Measurements from ENCODE around the gene GRM8. TPM values are rescaled to one million over a fixed set of nuclear protein-coding genes. Genes with fewer than 3 reads are reported as not detected.

Gene GRM8
- total RNA-seq, 1 donor from 2014 or later, result 2.2 TPM

DNA sequence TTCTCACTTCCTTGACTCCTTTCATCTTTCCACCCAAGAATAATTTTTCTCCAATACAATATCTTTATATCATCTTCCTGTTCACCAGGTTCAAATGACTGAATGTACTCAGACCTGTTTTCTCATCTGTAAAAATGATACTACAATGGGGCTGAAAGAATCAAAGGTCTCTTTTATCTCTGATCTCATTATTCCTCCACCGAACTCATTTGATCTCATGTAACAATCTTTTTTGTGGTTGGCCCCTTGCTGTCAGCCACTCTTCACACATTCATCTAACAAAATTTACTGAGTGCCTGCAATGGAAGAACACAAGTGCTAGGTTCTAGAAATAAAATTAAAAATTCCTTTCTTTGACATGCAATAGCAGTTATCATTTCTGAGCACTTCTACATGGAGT, 65.0 kb downstream of the GRM8 start:
- Mint-ChIP-seq H3K36me3 (ENCODE audit: low read depth, unreplicated experiment) (no peaks in the 10 kb centered on the region), H3K4me3 (ENCODE audit: unreplicated experiment) (no peak overlapping the region), H3K27me3 (ENCODE audit: low read depth, unreplicated experiment) (no peaks in the 10 kb centered on the region), H3K9me3 (ENCODE audit: unreplicated experiment) (no peaks in the 10 kb centered on the region), H3K27ac (ENCODE audit: unreplicated experiment) (no peak overlapping the region), H3K4me1 (ENCODE audit: low read depth, unreplicated experiment) (peaks cover 4% of the 10 kb centered on the region)
- H2AFZ ChIP-seq (ENCODE audit: low read depth, low read length), result no peak overlapping the region
- H3K4me3 ChIP-seq (ENCODE audit: insufficient read depth, low read depth, low read length), result no peak overlapping the region
- H3K4me2 ChIP-seq (ENCODE audit: low read length), result no peak overlapping the region
- no peak for TF ChIP-seq EZH2 (IDR thresholded peaks at IDR 0.05; ENCODE audit: insufficient read depth, low read length)
- TF ChIP-seq, protein P1, sequence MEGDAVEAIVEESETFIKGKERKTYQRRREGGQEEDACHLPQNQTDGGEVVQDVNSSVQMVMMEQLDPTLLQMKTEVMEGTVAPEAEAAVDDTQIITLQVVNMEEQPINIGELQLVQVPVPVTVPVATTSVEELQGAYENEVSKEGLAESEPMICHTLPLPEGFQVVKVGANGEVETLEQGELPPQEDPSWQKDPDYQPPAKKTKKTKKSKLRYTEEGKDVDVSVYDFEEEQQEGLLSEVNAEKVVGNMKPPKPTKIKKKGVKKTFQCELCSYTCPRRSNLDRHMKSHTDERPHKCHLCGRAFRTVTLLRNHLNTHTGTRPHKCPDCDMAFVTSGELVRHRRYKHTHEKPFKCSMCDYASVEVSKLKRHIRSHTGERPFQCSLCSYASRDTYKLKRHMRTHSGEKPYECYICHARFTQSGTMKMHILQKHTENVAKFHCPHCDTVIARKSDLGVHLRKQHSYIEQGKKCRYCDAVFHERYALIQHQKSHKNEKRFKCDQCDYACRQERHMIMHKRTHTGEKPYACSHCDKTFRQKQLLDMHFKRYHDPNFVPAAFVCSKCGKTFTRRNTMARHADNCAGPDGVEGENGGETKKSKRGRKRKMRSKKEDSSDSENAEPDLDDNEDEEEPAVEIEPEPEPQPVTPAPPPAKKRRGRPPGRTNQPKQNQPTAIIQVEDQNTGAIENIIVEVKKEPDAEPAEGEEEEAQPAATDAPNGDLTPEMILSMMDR (IDR thresholded peaks at IDR 0.05; ENCODE audit: insufficient read depth, low read depth, low read length), result no peak
- no peaks in the 10 kb centered on the region for H3K36me3 ChIP-seq (ENCODE audit: insufficient read depth, low read length)
- H3K9me3 ChIP-seq (ENCODE audit: insufficient read depth, low read depth, low read length), result no peaks in the 10 kb centered on the region
- FAIRE-seq (no peak), DNase-seq (ENCODE audit: low read depth) (no peak)
- no peaks in the 10 kb centered on the region for H3K79me2 ChIP-seq (ENCODE audit: insufficient read depth, low read length)
- no peak overlapping the region for H3K27ac ChIP-seq (ENCODE audit: low read depth, low read length)
- H3K9ac ChIP-seq (ENCODE audit: low read length), result no peak overlapping the region
- no peaks in the 10 kb centered on the region for H3K27me3 ChIP-seq (ENCODE audit: insufficient read depth, low read length)
- no peaks in the 10 kb centered on the region for H3K4me1 ChIP-seq (ENCODE audit: insufficient read depth, low read length)
- H4K20me1 ChIP-seq (ENCODE audit: insufficient read depth, low read length), result no peaks in the 10 kb centered on the region

GRCh38 chr7:127186686-127187085, 66.1 kb downstream of the GRM8 start:
- Histone ChIP-seq H3K36me3 (ENCODE audit: insufficient read depth, low read length) (no peaks in the 10 kb centered on the region), H3K79me2 (ENCODE audit: insufficient read depth, low read length) (no peaks in the 10 kb centered on the region), H3K4me2 (ENCODE audit: low read length) (no peak overlapping the region), H2AFZ (ENCODE audit: low read depth, low read length) (no peak overlapping the region), H3K9me3 (ENCODE audit: insufficient read depth, low read depth, low read length) (no peaks in the 10 kb centered on the region), H4K20me1 (ENCODE audit: insufficient read depth, low read length) (no peaks in the 10 kb centered on the region), H3K4me3 (ENCODE audit: insufficient read depth, low read depth, low read length) (no peak overlapping the region), H3K4me1 (ENCODE audit: insufficient read depth, low read length) (no peaks in the 10 kb centered on the region), H3K27ac (ENCODE audit: low read depth, low read length) (no peak overlapping the region), H3K27me3 (ENCODE audit: insufficient read depth, low read length) (no peaks in the 10 kb centered on the region), H3K9ac (ENCODE audit: low read length) (no peak overlapping the region)
- Mint-ChIP-seq H3K9me3 (ENCODE audit: unreplicated experiment) (no peaks in the 10 kb centered on the region), H3K27ac (ENCODE audit: unreplicated experiment) (no peak overlapping the region), H3K27me3 (ENCODE audit: low read depth, unreplicated experiment) (no peaks in the 10 kb centered on the region), H3K36me3 (ENCODE audit: low read depth, unreplicated experiment) (no peaks in the 10 kb centered on the region), H3K4me1 (ENCODE audit: low read depth, unreplicated experiment) (peaks cover 4% of the 10 kb centered on the region), H3K4me3 (ENCODE audit: unreplicated experiment) (no peak overlapping the region)
- DNase-seq (ENCODE audit: low read depth) (no peak), FAIRE-seq (no peak)
- TF ChIP-seq EZH2 (IDR thresholded peaks at IDR 0.05; ENCODE audit: insufficient read depth, low read length), result no peak
- TF ChIP-seq, protein P1 (IDR thresholded peaks at IDR 0.05; ENCODE audit: insufficient read depth, low read depth, low read length), result no peak

GRCh38 chr7:127177156-127177555, 75.6 kb downstream of the GRM8 start:
- Histone ChIP-seq H3K79me2 (ENCODE audit: insufficient read depth, low read length) (no peaks in the 10 kb centered on the region), H3K9ac (ENCODE audit: low read length) (no peak overlapping the region), H3K4me1 (ENCODE audit: insufficient read depth, low read length) (no peaks in the 10 kb centered on the region), H3K27ac (ENCODE audit: low read depth, low read length) (no peak overlapping the region), H3K9me3 (ENCODE audit: insufficient read depth, low read depth, low read length) (peaks cover 2% of the 10 kb centered on the region), H3K36me3 (ENCODE audit: insufficient read depth, low read length) (no peaks in the 10 kb centered on the region), H2AFZ (ENCODE audit: low read depth, low read length) (no peak overlapping the region), H4K20me1 (ENCODE audit: insufficient read depth, low read length) (no peaks in the 10 kb centered on the region), H3K4me3 (ENCODE audit: insufficient read depth, low read depth, low read length) (no peak overlapping the region), H3K4me2 (ENCODE audit: low read length) (no peak overlapping the region), H3K27me3 (ENCODE audit: insufficient read depth, low read length) (no peaks in the 10 kb centered on the region)
- H3K27ac Mint-ChIP-seq (ENCODE audit: unreplicated experiment), result no peak overlapping the region
- H3K27me3 Mint-ChIP-seq (ENCODE audit: low read depth, unreplicated experiment), result no peaks in the 10 kb centered on the region
- H3K4me1 Mint-ChIP-seq (ENCODE audit: low read depth, unreplicated experiment), result no peaks in the 10 kb centered on the region
- H3K36me3 Mint-ChIP-seq (ENCODE audit: low read depth, unreplicated experiment), result no peaks in the 10 kb centered on the region
- no peak for FAIRE-seq
- no peak overlapping the region for H3K4me3 Mint-ChIP-seq (ENCODE audit: unreplicated experiment)
- TF ChIP-seq, protein P1 (IDR thresholded peaks at IDR 0.05; ENCODE audit: insufficient read depth, low read depth, low read length), result no peak
- TF ChIP-seq EZH2 (IDR thresholded peaks at IDR 0.05; ENCODE audit: insufficient read depth, low read length), result no peak
- DNase-seq (ENCODE audit: low read depth), result no peak
- H3K9me3 Mint-ChIP-seq (ENCODE audit: unreplicated experiment), result peaks cover 8% of the 10 kb centered on the region

Data from astrocyte (in vitro differentiated cells and primary cell).